Upper lobe of left lung (tissue), 4 donors: ENCODE measurements around the gene MAGI2.

Experiments used
- EP300 ChIP-seq, 4 donors: sonication (generic); formaldehyde crosslinking; IDR thresholded peaks; one replicate each; pipeline ENCODE4 v1.5.1; 2017; ENCODE audit warnings: antibody characterized with exemption in 4 of 4, control low read depth in 2 of 4
- POLR2AphosphoS5 ChIP-seq, 2 donors: sonication (generic); formaldehyde crosslinking; IDR thresholded peaks; one replicate each; pipeline ENCODE4 v1.5.1; 2017; ENCODE audit warnings: antibody characterized with exemption in 2 of 2

- TF ChIP-seq POLR2AphosphoS5 (IDR thresholded peaks at IDR 0.05) (no peak), EP300 (IDR thresholded peaks at IDR 0.05) (no peak)
Measured at GRCh38 chr7:78247910-78248689, 1205.4 kb downstream of the MAGI2 start.
